PC-3 (cell line): ENCODE measurements around the gene RAB6A.

Experiments
- EZH2 ChIP-seq: fragments of 300-600 bp; sonication (generic); IDR thresholded peaks from one replicate; pipeline ENCODE4 v1.6.1; 2017; ENCODE audit warnings: antibody characterized with exemption, mild to moderate bottlenecking, low read length; ENCODE audit not compliant: unreplicated experiment
- TF ChIP-seq, protein P1 (sequence below): fragments of 300-600 bp; sonication (generic); conservative IDR thresholded peaks from 2 replicates; pipeline ENCODE4 v1.5.1; 2017; ENCODE audit warnings: antibody characterized with exemption, low read depth, mild to moderate bottlenecking, low read length

- TF ChIP-seq, protein P1, sequence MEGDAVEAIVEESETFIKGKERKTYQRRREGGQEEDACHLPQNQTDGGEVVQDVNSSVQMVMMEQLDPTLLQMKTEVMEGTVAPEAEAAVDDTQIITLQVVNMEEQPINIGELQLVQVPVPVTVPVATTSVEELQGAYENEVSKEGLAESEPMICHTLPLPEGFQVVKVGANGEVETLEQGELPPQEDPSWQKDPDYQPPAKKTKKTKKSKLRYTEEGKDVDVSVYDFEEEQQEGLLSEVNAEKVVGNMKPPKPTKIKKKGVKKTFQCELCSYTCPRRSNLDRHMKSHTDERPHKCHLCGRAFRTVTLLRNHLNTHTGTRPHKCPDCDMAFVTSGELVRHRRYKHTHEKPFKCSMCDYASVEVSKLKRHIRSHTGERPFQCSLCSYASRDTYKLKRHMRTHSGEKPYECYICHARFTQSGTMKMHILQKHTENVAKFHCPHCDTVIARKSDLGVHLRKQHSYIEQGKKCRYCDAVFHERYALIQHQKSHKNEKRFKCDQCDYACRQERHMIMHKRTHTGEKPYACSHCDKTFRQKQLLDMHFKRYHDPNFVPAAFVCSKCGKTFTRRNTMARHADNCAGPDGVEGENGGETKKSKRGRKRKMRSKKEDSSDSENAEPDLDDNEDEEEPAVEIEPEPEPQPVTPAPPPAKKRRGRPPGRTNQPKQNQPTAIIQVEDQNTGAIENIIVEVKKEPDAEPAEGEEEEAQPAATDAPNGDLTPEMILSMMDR: peak; percentile 32; the same call in 1 of the 2 replicates
- TF ChIP-seq EZH2: no peak
Measured at GRCh38 chr11:73759610-73760134, 1.2 kb downstream of the RAB6A start.
